Stomach (tissue), 9 donors: ENCODE results near the gene MRPS35. TPM values are rescaled to one million over a fixed set of nuclear protein-coding genes. Genes with fewer than 3 reads are reported as not detected.

Source experiments
- DNase-seq, 2 donors: peaks; one replicate each; pipeline versions ENCODE4 v3.0.0 to v3.0.0-alpha.2; 2013 to 2019
- H3K27ac ChIP-seq, 5 donors: fragments of 200-600 bp in 4 of 5; sonication (generic) in 4 of 5; one replicate each; pipeline ENCODE4 v1.5.1; 2013 to 2019; ENCODE audit warnings: mild to moderate bottlenecking in 1 of 5, moderate library complexity in 1 of 5
- H3K27me3 ChIP-seq, 3 donors: fragments of 200-600 bp; sonication (generic); one replicate each; pipeline ENCODE4 v1.5.1; 2017 to 2019; ENCODE audit warnings: mixed run types in 1 of 3
- H3K36me3 ChIP-seq, 4 donors: fragments of 200-600 bp; sonication (generic); 1 replicate in 3 of 4; 2 replicates in 1 of 4; pipeline ENCODE4 v1.5.1; 2016 to 2019
- H3K4me1 ChIP-seq, 4 donors: fragments of 200-600 bp; sonication (generic); one replicate each; pipeline ENCODE4 v1.5.1; 2016 to 2019
- H3K4me3 ChIP-seq, 4 donors: fragments of 200-600 bp; sonication (generic) in 3 of 4; one replicate each; pipeline ENCODE4 v1.5.1; 2016 to 2019; ENCODE audit warnings: mild to moderate bottlenecking in 1 of 4
- H3K9me3 ChIP-seq, 4 donors: fragments of 200-600 bp; sonication (generic); one replicate each; pipeline ENCODE4 v1.5.1; 2016 to 2019
- EP300 ChIP-seq: sonication (generic); formaldehyde crosslinking; IDR thresholded peaks from one replicate; pipeline ENCODE4 v1.6.1; 2017; ENCODE audit warnings: antibody characterized with exemption
- POLR2A ChIP-seq, 4 donors: fragments of 450-650 bp; IDR thresholded peaks; one replicate each; pipeline ENCODE4 v1.6.1; 2016; ENCODE audit warnings: antibody characterized with exemption in 4 of 4, control low read depth in 2 of 4, mild to moderate bottlenecking in 1 of 4, moderate library complexity in 1 of 4
- POLR2AphosphoS5 ChIP-seq, 3 donors: sonication (generic); formaldehyde crosslinking; IDR thresholded peaks; one replicate each; pipeline ENCODE4 v1.6.1; 2016; ENCODE audit warnings: antibody characterized with exemption in 3 of 3
- WGBS, 5 donors: extraction: QIAGEN DNeasy Blood & Tissue Kit in 3 of 5; methylation state at CpG; one replicate each; pipeline versions ENCODE4 v1.1.5 to v1.1.7; 2013 to 2018; 5-methylcytosine and 5-hydroxymethylcytosine counted together
- intact Hi-C: fragments of 100-400 bp; cut with DNase I; formaldehyde crosslinking; loops from one replicate; pipeline ENCODE4 v1.15.1; 2023; ENCODE audit warnings: low total_unique reads
- polyA plus RNA-seq, 3 donors: library from polyadenylated mRNA; stranded (reverse); fragments of 200-250 nt; gene quantifications; one replicate each; pipeline ENCODE4 v1.2.3, GENCODE V29; 2013
- total RNA-seq, 5 donors: library from RNA; depleted of rRNA; stranded (reverse); fragments of >200 nt; gene quantifications; one replicate each; pipeline versions ENCODE4 v1.1.0 to v1.2.3, GENCODE V29; 2014 to 2016
- TF ChIP-seq, protein P1 (sequence below), 7 experiments: fragments of 450-650 bp in 4 of 7; fragments of 200-600 bp in 3 of 7; sonication (generic) in 3 of 7; IDR thresholded peaks; one replicate each; pipeline ENCODE4 v1.5.1; 2016 to 2019; ENCODE audit warnings: antibody characterized with exemption in 7 of 7, control low read depth in 2 of 7, mild to moderate bottlenecking in 1 of 7
- donor health status: healthy with polysubstance abuse.
- donor health status: Bipolar disorder and iron deficiency.
- donor health status: healthy.

The MRPS35 gene
- total and polyA plus RNA-seq, 8 donors = 9.8 to 71.6 (median 35.9) TPM

DNA sequence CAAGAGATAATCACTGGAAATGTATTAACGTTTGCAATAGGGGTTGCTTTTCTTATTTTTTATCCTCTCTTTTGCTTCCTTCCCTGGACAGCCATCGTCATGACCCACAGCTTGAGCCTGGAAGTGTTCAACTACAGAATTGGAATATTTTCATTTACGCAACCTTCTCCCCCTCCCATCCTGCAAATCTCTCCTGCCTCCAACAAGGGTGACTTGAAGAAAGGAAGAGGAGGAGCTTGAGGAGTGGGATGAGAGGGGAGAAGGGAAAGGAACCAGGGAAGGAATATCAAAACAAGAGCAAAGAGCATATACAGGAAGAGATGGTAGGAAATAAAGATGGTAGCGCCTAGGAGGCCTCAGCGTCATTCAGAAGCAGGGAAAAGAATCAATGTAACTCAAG is 71.0 kb downstream of the MRPS35 start:
- TF ChIP-seq POLR2A (IDR thresholded peaks at IDR 0.05) (no peak), EP300 (no peak), POLR2AphosphoS5 (IDR thresholded peaks at IDR 0.05) (no peak)
- TF ChIP-seq, protein P1, sequence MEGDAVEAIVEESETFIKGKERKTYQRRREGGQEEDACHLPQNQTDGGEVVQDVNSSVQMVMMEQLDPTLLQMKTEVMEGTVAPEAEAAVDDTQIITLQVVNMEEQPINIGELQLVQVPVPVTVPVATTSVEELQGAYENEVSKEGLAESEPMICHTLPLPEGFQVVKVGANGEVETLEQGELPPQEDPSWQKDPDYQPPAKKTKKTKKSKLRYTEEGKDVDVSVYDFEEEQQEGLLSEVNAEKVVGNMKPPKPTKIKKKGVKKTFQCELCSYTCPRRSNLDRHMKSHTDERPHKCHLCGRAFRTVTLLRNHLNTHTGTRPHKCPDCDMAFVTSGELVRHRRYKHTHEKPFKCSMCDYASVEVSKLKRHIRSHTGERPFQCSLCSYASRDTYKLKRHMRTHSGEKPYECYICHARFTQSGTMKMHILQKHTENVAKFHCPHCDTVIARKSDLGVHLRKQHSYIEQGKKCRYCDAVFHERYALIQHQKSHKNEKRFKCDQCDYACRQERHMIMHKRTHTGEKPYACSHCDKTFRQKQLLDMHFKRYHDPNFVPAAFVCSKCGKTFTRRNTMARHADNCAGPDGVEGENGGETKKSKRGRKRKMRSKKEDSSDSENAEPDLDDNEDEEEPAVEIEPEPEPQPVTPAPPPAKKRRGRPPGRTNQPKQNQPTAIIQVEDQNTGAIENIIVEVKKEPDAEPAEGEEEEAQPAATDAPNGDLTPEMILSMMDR (IDR thresholded peaks at IDR 0.05) = no peak
- Histone ChIP-seq H3K4me3 (peak overlapping the region; percentile 77 to 85 (median 79)), H3K4me1 (peaks cover 17 to 67% (median 42%) of the 10 kb centered on the region in 4 donors), H3K27me3 (no peaks in the 10 kb centered on the region), H3K27ac (peak overlapping the region in 4 of 5 donors; percentile 91 to 95 (median 94)), H3K36me3 (no peaks in the 10 kb centered on the region), H3K9me3 (no peaks in the 10 kb centered on the region)
- DNase-seq = peak in 1 of 2 donors; percentile 52
- intact Hi-C loops = no loop called here
- WGBS, 5 donors = 62 to 76% (median 67%) methylated on average over 5 of the region's 5 CpGs

DNA sequence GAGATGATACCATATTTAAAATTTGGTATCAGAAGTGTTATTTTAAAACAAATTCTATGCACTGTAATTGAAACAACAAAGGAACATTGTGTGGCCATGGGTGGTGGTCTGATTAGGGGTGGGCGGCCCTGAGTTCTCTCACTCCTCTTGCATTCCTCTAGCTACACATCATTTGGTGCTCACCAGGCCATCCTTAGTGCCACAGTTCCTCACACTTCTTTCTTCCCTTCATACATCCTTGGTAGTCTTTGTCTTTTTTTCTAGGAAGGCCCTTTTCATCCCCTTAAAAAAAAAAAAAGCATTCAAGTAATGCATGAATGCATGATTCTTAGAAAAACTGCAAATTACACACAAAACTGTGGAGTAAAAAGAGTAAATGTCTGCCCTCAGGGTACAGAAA is 71.8 kb downstream of the MRPS35 start:
- Histone ChIP-seq H3K4me3 (peak overlapping the region; percentile 4 to 80 (median 78)), H3K9me3 (no peaks in the 10 kb centered on the region), H3K36me3 (no peaks in the 10 kb centered on the region), H3K27ac (peak overlapping the region in 2 of 5 donors; percentile 94 to 95), H3K4me1 (peaks cover 17 to 75% (median 45%) of the 10 kb centered on the region in 4 donors), H3K27me3 (no peaks in the 10 kb centered on the region)
- TF ChIP-seq POLR2A (IDR thresholded peaks at IDR 0.05) (no peak), POLR2AphosphoS5 (IDR thresholded peaks at IDR 0.05) (no peak), EP300 (no peak)
- TF ChIP-seq, protein P1 (IDR thresholded peaks at IDR 0.05) = no peak
- DNase-seq = no peak
- intact Hi-C loops = no loop called here
- WGBS, 5 donors = 73 to 93% (median 91%) methylated on average over 1 of the region's 1 CpG

DNA sequence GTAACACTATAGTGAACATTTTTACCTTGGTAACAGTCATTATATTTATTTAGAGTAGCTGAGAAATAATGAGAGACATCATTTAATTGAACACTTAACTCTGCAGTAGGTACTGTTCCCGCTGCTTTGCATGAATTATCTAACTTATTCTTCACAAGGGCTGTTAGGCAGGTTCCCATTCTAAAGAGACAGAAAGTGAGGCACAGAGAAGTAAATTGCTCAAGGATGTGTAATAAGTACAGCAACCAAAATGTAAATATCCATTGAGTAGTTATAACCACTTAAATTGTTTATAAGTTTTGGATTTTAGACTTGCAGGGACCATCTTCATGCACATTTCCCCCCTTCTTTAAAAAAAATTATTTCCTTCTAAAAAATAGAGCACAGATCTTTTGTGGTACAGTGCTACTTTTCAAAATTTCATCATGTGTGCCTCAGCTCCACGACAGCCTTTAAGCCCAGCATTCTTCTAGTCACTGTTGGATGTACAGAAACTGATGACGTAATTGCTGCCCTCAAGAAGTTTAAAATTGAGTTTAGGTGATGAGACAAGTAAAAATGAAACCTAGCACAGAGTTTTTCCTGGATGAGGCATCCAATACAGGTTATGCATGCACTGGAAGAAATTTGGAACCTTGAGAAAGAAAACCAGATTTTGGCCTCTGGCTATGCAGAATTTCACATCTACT is 75.4 kb downstream of the MRPS35 start:
- Histone ChIP-seq H3K27me3 (no peaks in the 10 kb centered on the region), H3K27ac (no peak overlapping the region), H3K4me1 (peaks cover 11 to 83% (median 48%) of the 10 kb centered on the region in 4 donors), H3K9me3 (no peaks in the 10 kb centered on the region), H3K4me3 (no peak overlapping the region), H3K36me3 (peaks cover 0 to 3% (median 0%) of the 10 kb centered on the region in 4 donors)
- no peak for DNase-seq
- intact Hi-C loops = no loop called here
- 58 to 83% (median 74%) methylated on average over 3 of the region's 3 CpGs for WGBS, 5 donors
- no peak for TF ChIP-seq POLR2A (IDR thresholded peaks at IDR 0.05)
- TF ChIP-seq, protein P1 (IDR thresholded peaks at IDR 0.05) = no peak
- TF ChIP-seq EP300 = no peak
- no peak for TF ChIP-seq POLR2AphosphoS5 (IDR thresholded peaks at IDR 0.05)

DNA sequence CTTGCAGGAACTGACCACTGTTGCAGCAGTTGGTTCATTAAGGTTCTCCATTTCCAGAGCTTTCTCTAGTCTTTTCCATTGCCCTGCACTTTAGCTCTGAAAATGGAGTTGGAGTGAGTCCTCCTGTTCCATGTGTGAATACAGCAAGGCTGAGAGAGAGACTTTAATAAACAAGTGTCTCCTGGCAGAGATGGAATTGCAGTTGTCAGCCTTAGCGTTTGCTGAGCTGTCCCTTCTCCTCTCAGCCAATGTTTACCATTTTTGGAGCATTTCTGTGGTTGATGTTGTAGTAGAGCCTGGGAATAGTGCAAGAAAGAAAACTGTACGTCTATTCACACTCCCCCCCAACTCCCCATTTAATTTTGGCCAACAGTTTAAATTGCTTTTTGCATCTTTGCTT is 76.9 kb downstream of the MRPS35 start:
- Histone ChIP-seq H3K9me3 (no peaks in the 10 kb centered on the region), H3K27ac (no peak overlapping the region), H3K4me3 (no peak overlapping the region), H3K27me3 (no peaks in the 10 kb centered on the region), H3K4me1 (peaks cover 3 to 68% (median 35%) of the 10 kb centered on the region in 4 donors), H3K36me3 (peaks cover 8 to 18% (median 13%) of the 10 kb centered on the region in 4 donors)
- intact Hi-C loops = no loop called here
- peak in 1 of 2 donors; percentile 26 for DNase-seq
- 64 to 69% (median 66%) methylated on average over 2 of the region's 2 CpGs for WGBS, 5 donors
- TF ChIP-seq, protein P1 (IDR thresholded peaks at IDR 0.05) = no peak
- TF ChIP-seq POLR2AphosphoS5 (IDR thresholded peaks at IDR 0.05) = no peak
- no peak for TF ChIP-seq POLR2A (IDR thresholded peaks at IDR 0.05)
- TF ChIP-seq EP300 = no peak
